GM12878 (cell line): ENCODE measurements around the gene FSIP1. TPM values are rescaled to one million over a fixed set of nuclear protein-coding genes. Genes with fewer than 3 reads are reported as not detected.

Experiments
- ATAC-seq: fragments of 200-7000 bp; cut with Tn5 transposase; 3 replicates; pipeline ENCODE4 v1.9.1; 2020; ENCODE audit warnings: mild to moderate bottlenecking, moderate library complexity
- BruUV-seq: library from RNA; stranded (reverse); fragments of 400-500 nt; replicated peaks from 2 replicates; lab custom pipeline; 2021; lab: Mats Ljungman, UMichigan
- CTCF ChIA-PET: fragments of 300-600 bp; sonication (Branson Sonifier 250); formaldehyde crosslinking; extraction: SDS; loops from one replicate; lab custom pipeline; 2021; ENCODE audit warnings: inconsistent platforms; lab: Yijun Ruan, JAX
- POLR2A ChIA-PET: fragments of 350-600 bp; formaldehyde crosslinking; extraction: SDS; loops from one replicate; lab custom pipeline; 2021; ENCODE audit warnings: inconsistent platforms; lab: Charles Lee
- RAD21 ChIA-PET: fragments of 300-600 bp; sonication (Branson Sonifier 250); formaldehyde crosslinking; loops from one replicate; lab custom pipeline; 2023; ENCODE audit warnings: antibody characterized with exemption; ENCODE audit not compliant: unreplicated experiment; lab: Charles Lee
- SMC1A ChIA-PET: fragments of 300-600 bp; sonication (Branson Sonifier 250); formaldehyde crosslinking; loops from one replicate; lab custom pipeline; 2023; ENCODE audit not compliant: unreplicated experiment, uncharacterized antibody; lab: Charles Lee
- DNase-seq: peaks from one replicate; pipeline ENCODE4 v3.0.0-alpha.2; 2011; ENCODE audit warnings: low read depth, low spot score
- FAIRE-seq: peaks from 3 replicates; lab custom pipeline; 2011; peaks lifted over from hg19 to GRCh38; lab: Jason Lieb, UNC
- H2AFZ ChIP-seq: 2 replicates; pipeline ENCODE4 v1.6.0; 2011; ENCODE audit warnings: low read depth, low read length, control low read depth; ENCODE audit not compliant: control insufficient read depth
- H3K27ac ChIP-seq: 2 replicates; pipeline ENCODE4 v1.5.1; 2011; ENCODE audit warnings: control low read depth; ENCODE audit not compliant: control insufficient read depth, insufficient read depth
- H3K27me3 ChIP-seq, 2 experiments: replicated peaks in 1 of 2; 2 replicates each; pipeline versions ENCODE4 v1.6.0 to v1.6.1; 2011; ENCODE audit warnings: low read length in 1 of 2; ENCODE audit not compliant: control insufficient read depth in 2 of 2, insufficient read depth in 2 of 2
- H3K36me3 ChIP-seq, 2 experiments: 2 replicates each; pipeline ENCODE4 v1.5.1; 2011; ENCODE audit warnings: low read length in 1 of 2; ENCODE audit not compliant: control insufficient read depth in 2 of 2, insufficient read depth in 2 of 2
- H3K4me1 ChIP-seq: 2 replicates; pipeline ENCODE4 v1.6.1; 2011; ENCODE audit warnings: mild to moderate bottlenecking, low read length, moderate library complexity, mixed read lengths; ENCODE audit not compliant: control insufficient read depth, insufficient read depth
- H3K4me2 ChIP-seq: 2 replicates; pipeline ENCODE4 v1.6.0; 2011; ENCODE audit warnings: control low read depth; ENCODE audit not compliant: control insufficient read depth, insufficient read depth
- H3K4me3 ChIP-seq: fragments of 200-600 bp; sonication (generic); 2 replicates; pipeline ENCODE4 v1.5.1; 2016
- H3K79me2 ChIP-seq: 2 replicates; pipeline ENCODE4 v1.6.0; 2011; ENCODE audit warnings: low read length; ENCODE audit not compliant: control insufficient read depth, insufficient read depth
- H3K9ac ChIP-seq: 2 replicates; pipeline ENCODE4 v1.8.0; 2011; ENCODE audit warnings: low read length, control low read depth, mixed read lengths; ENCODE audit not compliant: control insufficient read depth, insufficient read depth
- H3K9me3 ChIP-seq: replicated peaks from 3 replicates; pipeline ENCODE4 v1.5.1; 2011; ENCODE audit warnings: mild to moderate bottlenecking, low read length; ENCODE audit not compliant: control insufficient read depth, insufficient read depth
- H4K20me1 ChIP-seq: 2 replicates; pipeline ENCODE4 v1.6.0; 2011; ENCODE audit not compliant: control insufficient read depth, insufficient read depth
- CBX3 ChIP-seq: fragments of 200-600 bp; sonication (generic); IDR thresholded peaks from 2 replicates; pipeline ENCODE4 v1.6.1; 2016; ENCODE audit warnings: low read depth, borderline replicate concordance
- CHD1 ChIP-seq: IDR thresholded peaks from 2 replicates; pipeline ENCODE4 v1.6.1; 2012; ENCODE audit warnings: low read depth, low read length, improper control_type of control experiment
- HDAC6 ChIP-seq: fragments of 200-600 bp; sonication (generic); IDR thresholded peaks from one replicate; pipeline ENCODE4 v1.8.0; 2017; ENCODE audit warnings: antibody characterized with exemption; ENCODE audit not compliant: unreplicated experiment
- JUNB ChIP-seq: IDR thresholded peaks from 2 replicates; pipeline ENCODE4 v1.6.1; 2016; ENCODE audit warnings: antibody characterized with exemption, mild to moderate bottlenecking
- NFXL1 ChIP-seq: fragments of 450-650 bp; IDR thresholded peaks from 2 replicates; pipeline ENCODE4 v1.6.1; 2017; ENCODE audit warnings: antibody characterized with exemption, mild to moderate bottlenecking, borderline replicate concordance
- NR2C1 ChIP-seq: fragments of 450-650 bp; IDR thresholded peaks from 2 replicates; pipeline ENCODE4 v1.6.1; 2017; ENCODE audit warnings: antibody characterized with exemption, mild to moderate bottlenecking, moderate library complexity
- ZBTB33 ChIP-seq: fragments of 450-650 bp; IDR thresholded peaks from 2 replicates; pipeline ENCODE4 v1.6.1; 2017; ENCODE audit warnings: mild to moderate bottlenecking
- WGBS: methylation state at CpG from one replicate; pipeline ENCODE4 v1.1.6; 2016; ENCODE audit warnings: low lambda C conversion rate; ENCODE audit not compliant: insufficient replicate concordance, insufficient coverage; ENCODE audit errors: missing lambda C conversion rate; 5-methylcytosine and 5-hydroxymethylcytosine counted together
- in situ Hi-C: fragments of 300-500 bp; cut with MboI; formaldehyde crosslinking; loops from 9 replicates; pipeline ENCODE4 v1.14.3; 2018; ENCODE audit warnings: mixed read lengths
- intact Hi-C: fragments of 100-400 bp; cut with micrococcal nuclease; formaldehyde crosslinking; loops from one replicate; pipeline ENCODE4 v1.14.2; 2022; ENCODE audit not compliant: unreplicated experiment
- polyA plus RNA-seq, 11 experiments: library from polyadenylated mRNA; depleted of rRNA in 4 of 11; unstranded in 6 of 11; stranded (reverse) in 5 of 11; fragments of >200 nt; fragmentation: Nextera tagmentation in 4 of 11; fragmentation: Illumina TruSeq in 1 of 11; extraction: Ambion mirVana in 4 of 11; extraction: Trizol in 1 of 11; gene quantifications; 1 replicate in 1 of 11; 2 replicates in 10 of 11; pipeline versions ENCODE4 v1.2.1 to v1.2.3, GENCODE V29; 2011 to 2016; ENCODE audit warnings: inconsistent platforms in 2 of 11, missing spikeins in 2 of 11, low read depth in 1 of 11
- total RNA-seq, 4 experiments: library from RNA; depleted of rRNA in 3 of 4; stranded (reverse); fragments of >200 nt in 3 of 4; fragmentation: Illumina TruSeq in 1 of 4; extraction: Trizol in 1 of 4; gene quantifications; 2 replicates each; pipeline versions ENCODE4 v1.2.1 to v1.2.3, GENCODE V29; 2013 to 2021

The FSIP1 gene
- total and polyA plus RNA-seq, 10 of the 15 experiments (the other 5 are each of a cell fraction or from before 2014, with no cell fraction given), result 0.15 to 0.67 (median 0.35) TPM

GRCh38 chr15:39704235-39704634, 78.4 kb downstream of the FSIP1 start:
- Histone ChIP-seq H3K4me2 (no peak overlapping the region), H3K27ac (no peak overlapping the region), H4K20me1 (no peaks in the 10 kb centered on the region), H3K9me3 (no peaks in the 10 kb centered on the region), H2AFZ (no peak overlapping the region), H3K4me1 (no peaks in the 10 kb centered on the region), H3K4me3 (no peak overlapping the region), H3K79me2 (no peaks in the 10 kb centered on the region), H3K27me3 (no peaks in the 10 kb centered on the region), H3K36me3 (no peaks in the 10 kb centered on the region), H3K9ac (no peak overlapping the region)
- SMC1A ChIA-PET, result interaction anchor here (0.7 to 6.4 kb wide), 3 partner anchors 9 to 53 kb away, joined by 3 to 39 read pairs (median 4); no protein-coding TSS in a partner anchor
- intact Hi-C loops (no loop called here), in situ Hi-C loops (no loop called here)
- TF ChIP-seq JUNB (no peak), NFXL1 (no peak)
- BruUV-seq, result no TSS peak
- RAD21 ChIA-PET, result no interaction called here
- CTCF ChIA-PET, result interaction anchor here (0.7 to 2.3 kb wide), 3 partner anchors 9 to 53 kb away, joined by 4 to 11 read pairs (median 4); no protein-coding TSS in a partner anchor
- DNase-seq, result no peak
- FAIRE-seq, result peak; percentile 38
- WGBS, result 50% methylated on average over 5 of the region's 5 CpGs
- no peak for ATAC-seq
- POLR2A ChIA-PET, result no interaction called here

GRCh38 chr15:39701988-39702387, 80.7 kb downstream of the FSIP1 start:
- intact Hi-C loops, result no loop called here
- no peak overlapping the region for H3K4me3 ChIP-seq
- in situ Hi-C loops, result no loop called here
- no peak overlapping the region for H2AFZ ChIP-seq
- no peak for FAIRE-seq
- ChIA-PET CTCF (interaction anchor here (0.8 to 4.5 kb wide), 4 partner anchors 9 to 338 kb away, joined by 4 to 36 read pairs (median 4); partner anchors contain the start of gene SRP14), SMC1A (interaction anchor here (0.9 to 6.4 kb wide), 5 partner anchors 9 to 64 kb away, joined by 3 to 39 read pairs (median 3); no protein-coding TSS in a partner anchor), POLR2A (interaction anchor here (0.6 kb wide), 1 partner anchor 212 kb away, joined by 3 read pairs; no protein-coding TSS in a partner anchor), RAD21 (interaction anchor here (1.8 to 2.0 kb wide), 2 partner anchors 9 to 55 kb away, joined by 6 to 8 read pairs; no protein-coding TSS in a partner anchor)
- H3K9ac ChIP-seq, result no peak overlapping the region
- H3K27me3 ChIP-seq, result no peaks in the 10 kb centered on the region
- no peaks in the 10 kb centered on the region for H3K79me2 ChIP-seq
- H4K20me1 ChIP-seq, result no peaks in the 10 kb centered on the region
- no peak for DNase-seq
- 0 out of 2 replicates have a peak, but pooled peaks have one; percentile 10 for TF ChIP-seq NR2C1
- no peak for TF ChIP-seq CHD1
- no peak for TF ChIP-seq CBX3
- no peak for TF ChIP-seq ZBTB33
- no peak for TF ChIP-seq HDAC6
- H3K9me3 ChIP-seq, result no peaks in the 10 kb centered on the region
- H3K4me2 ChIP-seq, result no peak overlapping the region
- no peak overlapping the region for H3K27ac ChIP-seq
- no peaks in the 10 kb centered on the region for H3K36me3 ChIP-seq
- BruUV-seq, result no TSS peak
- 28% methylated on average over 3 of the region's 3 CpGs for WGBS
- no peak for ATAC-seq
- no peaks in the 10 kb centered on the region for H3K4me1 ChIP-seq
